ENCODE results near the gene CHMP4B.

Gene CHMP4B

DNA sequence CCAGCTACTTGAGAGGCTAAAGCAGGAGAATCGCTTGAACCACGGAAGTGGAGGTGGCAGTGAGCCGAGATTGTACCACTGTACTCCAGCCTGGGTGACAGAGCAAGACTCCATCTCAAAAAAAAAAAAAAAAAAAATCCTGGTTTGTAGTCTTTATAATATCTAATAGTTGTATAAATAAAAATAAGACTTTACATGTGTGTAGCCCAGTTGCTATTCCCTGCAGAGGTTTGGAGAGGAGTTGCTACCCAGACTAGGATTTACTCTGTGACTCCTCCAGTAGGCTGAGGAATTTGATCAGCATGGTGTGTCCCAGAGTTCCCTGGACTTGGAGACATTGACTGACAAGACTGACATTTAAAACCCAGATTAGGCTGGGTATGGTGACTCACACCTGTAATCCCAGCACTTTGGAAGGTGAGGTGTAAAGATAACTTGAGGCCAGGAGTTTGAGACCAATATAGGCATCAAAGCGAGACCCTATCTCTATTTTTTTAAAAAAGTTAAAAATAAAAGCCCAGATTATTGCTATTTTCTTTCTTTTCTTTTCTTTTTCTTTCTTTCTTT lies 10.2 kb downstream of the CHMP4B start:
- no peak for DNase-seq (ENCODE audit: low read depth)

DNA sequence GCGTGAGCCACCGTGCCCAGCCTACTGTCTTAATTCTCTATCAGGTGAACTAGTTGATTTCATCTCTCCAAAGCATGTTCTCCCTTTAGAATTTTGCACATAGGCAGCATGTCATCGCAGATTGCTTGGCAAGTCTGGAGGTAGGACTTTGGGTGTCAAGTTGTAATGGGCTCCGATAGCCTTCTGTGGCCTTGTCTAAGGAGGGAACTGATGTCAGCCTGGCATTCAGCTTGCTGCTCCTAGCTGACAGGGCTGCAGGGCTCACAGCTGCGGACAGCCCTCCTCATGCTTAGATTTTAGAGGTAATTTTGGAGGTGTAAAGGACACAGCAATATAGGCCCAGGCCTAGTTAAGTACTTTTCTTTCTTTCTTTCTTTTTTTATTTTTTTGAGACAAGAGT lies 11.3 kb downstream of the CHMP4B start:
- DNase-seq (ENCODE audit: low read depth): no peak

DNA sequence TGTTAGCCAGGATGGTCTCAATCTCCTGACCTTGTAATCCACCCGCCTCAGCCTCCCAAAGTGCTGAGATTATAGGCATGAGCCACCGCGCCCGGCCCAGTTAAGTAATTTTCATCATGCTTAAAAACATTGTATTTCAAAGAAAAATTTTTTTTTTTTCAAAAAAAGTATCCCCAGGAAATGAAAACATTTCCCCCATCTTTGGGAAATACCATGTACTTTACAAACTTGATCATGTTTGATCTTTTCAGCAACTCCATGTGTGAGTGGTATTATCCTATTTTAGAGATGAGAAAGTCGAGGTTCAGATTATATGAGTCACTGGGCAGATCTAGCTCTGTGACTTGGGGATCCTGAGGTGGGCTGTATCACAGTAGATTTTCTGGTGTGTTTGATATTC lies 11.8 kb downstream of the CHMP4B start:
- no peak for DNase-seq (ENCODE audit: low read depth)

DNA sequence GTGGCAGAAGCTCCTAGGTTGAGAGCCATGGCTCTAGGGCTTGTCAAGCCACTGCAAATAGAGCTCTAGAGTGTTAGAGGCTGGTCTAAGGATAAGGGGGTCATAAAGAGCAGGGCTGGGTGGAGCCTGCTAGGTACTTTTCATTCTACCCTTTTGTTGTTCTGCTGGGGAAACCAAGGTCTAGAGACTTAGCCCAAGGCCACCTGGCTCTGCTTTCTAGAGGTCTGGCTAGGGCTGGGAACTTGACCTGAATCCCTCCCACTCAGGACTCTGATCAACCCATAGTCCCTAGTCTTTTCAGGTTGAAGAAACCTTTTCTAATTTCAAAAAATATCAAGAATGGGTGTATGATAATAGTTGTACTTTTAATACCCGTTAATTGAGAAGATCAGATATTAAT lies 13.7 kb downstream of the CHMP4B start:
- DNase-seq (ENCODE audit: low read depth): no peak

DNA sequence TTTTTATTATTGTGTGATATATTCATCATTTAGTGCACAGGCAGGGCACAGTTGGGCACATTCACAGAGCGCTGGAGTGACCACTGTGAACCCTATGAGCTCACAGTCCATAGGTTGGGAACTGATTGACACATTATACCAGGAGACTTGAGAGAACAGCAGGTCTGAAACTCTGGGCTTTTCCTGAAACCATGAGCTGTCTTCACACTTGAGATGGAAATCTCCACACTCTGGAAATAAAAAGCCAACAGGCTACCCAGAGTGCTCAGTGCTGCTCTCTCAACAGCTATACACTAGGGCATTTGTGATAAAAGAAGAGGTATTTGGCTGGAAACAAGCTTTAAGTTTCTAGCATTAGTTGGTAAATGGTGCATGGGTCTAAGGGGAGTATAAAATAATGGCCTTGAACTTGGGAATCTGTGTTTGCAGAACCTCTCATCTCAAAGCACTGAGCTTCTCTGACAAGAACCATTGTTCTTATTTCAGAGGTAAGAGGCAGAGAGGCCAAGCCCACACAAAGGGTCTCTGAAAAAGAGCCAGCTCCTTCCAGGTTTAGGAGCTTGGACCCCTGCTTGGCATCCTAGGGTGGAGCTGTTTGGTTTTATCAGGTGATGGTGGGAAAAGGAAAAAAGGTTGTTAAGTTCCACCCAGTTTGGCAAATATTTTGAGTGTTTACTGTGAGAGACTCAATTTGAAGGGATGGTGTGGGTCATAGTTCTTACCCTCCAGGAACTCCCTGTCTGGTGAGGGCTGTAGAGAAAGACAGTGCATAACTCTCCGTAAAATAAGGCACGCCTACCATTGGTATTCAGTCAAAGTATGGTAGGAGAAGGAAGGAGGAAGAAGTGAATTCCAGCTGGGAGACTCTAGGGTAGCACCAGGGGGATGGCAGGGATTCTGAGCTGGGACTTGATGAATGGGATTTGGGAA lies 14.5 kb downstream of the CHMP4B start:
- DNase-seq (ENCODE audit: low read depth): no peak

DNA sequence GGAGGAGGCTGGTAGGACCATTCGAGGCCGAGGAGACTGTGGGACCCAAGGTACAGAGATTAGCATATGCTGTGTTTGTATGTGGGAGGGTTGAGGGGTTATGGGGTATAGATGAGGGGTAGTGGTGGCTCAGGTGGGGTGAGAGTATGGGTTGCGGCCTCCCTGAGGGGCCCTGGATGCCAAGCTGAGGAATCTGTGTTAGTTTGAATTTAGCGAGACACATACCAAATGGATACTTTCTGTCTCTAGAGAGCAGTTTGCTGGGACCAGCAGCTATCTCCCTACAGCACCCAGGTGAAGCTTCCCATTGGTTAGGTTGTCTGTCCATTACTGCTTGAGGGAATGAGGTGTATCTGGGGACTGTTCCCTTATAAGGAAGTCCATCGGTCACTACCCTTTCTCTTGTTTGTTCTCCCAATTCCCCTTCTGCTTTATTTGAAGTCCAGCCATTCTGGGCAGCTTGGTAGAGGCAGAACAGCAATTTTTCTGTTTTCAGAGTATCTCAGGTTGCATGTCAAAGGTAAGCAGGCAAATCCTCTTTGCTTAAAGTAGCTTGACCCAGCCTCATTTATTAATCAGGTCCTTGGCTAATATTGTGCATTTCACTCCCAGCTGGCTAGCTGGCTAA lies 15.2 kb downstream of the CHMP4B start:
- no peak for DNase-seq (ENCODE audit: low read depth)

DNA sequence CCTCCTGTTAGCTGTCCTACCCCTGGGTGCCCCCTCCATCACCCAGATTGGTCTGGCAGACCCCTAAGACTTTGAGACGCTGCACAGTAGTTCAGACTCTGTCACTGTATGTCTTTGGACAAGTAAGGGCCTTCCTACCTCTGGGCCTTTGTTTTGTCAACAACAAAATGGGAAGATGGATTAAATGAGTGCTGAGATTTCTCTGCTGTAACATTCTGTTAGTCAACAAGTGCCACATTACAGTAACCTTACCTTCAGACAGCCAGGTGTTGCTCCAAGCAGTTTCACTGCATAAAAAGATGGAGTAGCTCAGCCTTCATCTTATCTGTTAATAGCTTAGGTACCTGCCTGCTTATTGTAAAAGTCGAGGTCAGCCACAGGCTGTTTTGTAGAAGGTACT lies 16.0 kb downstream of the CHMP4B start:
- no peak for DNase-seq (ENCODE audit: low read depth)

DNA sequence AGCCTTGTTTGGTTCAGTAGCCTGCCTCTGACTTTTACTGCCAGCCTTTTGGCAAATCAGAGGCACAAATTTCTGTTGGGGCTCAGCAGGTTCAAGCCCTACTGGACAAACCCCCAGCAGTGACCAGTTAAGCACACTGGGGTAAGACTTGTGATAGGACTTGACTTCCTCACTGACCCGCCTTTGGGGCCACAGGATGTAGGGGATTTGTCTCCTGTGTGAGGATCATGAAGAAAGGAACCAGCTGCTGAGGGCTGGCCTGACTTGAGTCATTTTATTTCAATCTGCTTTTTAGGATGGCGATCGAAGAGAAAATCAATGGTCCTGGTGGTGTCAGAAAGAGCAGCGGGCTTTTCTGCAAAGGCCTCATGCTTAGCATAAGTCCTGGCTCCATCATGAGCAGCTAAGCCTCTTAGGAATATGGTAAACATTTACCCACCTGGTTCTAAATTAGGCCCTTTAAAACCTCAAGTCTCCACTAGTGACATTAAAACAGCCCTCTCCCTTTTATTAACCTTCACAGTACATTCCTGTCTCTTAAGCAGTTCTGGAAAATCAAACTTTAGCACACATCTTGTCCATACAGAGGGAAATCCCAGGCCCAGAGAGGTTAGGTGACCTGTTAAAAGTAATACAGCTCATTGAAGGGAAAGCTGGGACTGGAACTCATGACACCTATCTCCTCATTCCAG lies 16.6 kb downstream of the CHMP4B start:
- DNase-seq (ENCODE audit: low read depth): no peak

DNA sequence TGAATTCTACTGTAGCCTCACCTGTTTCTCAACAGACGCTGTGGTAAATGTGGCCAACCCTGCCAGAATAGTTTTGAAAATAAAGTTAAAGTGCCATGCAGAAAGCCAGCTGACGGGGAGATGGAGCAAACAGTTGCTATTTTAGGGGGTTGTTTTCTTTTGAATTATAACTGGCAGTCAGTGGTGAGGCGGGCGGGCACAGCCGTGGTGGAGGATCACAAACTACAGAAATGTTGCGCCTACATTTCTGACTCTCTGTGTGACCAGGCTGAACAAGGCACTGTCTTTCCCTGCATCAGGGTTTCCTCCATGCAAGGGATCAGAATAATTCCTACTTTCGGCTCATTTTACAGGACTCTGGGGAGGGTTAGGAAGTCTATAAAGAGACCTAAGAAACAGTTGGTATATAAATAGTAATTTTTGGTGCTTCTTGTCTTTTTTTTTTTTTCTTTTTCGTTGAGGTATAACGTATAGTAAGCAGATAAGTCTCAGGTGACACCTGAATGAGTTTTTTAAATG lies 17.2 kb downstream of the CHMP4B start:
- DNase-seq (ENCODE audit: low read depth): no peak

DNA sequence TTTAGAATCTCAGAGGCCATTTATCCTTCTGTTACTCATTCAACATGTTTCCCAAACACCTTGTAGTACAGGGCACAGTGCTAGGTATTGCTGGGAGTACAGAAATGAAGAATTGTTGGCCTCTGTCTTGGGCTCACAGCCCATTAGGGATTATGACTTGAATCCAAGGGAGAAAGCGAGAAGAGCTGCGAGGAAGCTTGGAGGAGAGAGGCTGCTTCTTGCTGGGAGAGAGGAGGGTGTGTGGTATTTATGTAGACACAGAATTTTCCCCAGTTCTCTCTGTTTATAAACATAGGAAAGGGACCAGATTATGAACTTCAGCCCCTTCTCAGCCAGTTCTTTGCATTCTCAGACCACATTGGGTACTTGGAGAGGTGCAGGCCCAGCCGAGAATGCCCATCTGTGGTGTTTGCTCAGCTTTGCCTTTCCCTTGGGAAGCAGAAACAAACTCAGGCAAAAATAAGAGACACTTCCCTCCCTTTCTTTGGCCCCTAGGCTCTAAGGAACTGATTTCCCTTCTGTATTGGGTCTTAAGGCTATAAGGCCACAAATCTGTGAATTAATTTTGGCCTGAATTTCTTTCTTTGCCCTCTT lies 17.9 kb downstream of the CHMP4B start:
- DNase-seq (ENCODE audit: low read depth): no peak

DNA sequence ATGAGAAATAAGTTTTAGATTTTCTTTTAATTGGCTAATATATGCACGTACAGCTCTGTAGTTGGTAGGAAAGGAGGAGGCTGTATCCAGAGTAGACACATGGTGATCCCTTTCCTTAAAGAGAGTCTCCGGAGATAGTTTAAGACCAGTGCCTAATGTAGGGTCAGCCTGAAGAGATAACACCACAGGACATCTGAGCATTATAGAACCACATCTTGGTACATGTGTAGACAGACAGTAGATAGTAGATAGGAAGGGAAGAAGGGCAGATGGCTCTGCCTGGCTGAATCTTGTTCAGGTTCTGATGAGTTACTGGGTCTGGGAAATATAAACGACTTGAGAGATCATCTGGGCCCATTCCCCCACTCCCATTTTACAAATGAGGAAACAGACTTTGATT lies 18.5 kb downstream of the CHMP4B start:
- no peak for DNase-seq (ENCODE audit: low read depth)

DNA sequence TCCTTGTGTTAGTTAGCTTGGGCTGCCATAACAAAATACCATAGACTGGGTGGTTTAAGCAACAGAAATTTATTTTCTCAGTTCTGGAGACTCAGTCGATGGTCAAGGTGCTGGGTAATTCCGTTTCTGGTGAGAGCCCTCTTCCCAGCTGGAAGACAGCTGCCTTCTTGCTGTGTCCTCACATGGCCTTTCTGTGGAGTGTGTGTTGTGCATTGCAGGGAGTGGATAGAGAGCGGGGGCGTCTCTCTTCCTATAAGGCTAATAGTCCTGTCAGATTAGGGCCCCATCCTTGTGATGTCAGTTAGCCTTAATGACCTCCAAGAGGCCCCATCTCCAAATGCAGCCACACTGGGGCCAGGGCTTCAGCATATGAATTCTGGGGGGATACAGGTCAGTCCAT lies 19.2 kb downstream of the CHMP4B start:
- no peak for DNase-seq (ENCODE audit: low read depth)

DNA sequence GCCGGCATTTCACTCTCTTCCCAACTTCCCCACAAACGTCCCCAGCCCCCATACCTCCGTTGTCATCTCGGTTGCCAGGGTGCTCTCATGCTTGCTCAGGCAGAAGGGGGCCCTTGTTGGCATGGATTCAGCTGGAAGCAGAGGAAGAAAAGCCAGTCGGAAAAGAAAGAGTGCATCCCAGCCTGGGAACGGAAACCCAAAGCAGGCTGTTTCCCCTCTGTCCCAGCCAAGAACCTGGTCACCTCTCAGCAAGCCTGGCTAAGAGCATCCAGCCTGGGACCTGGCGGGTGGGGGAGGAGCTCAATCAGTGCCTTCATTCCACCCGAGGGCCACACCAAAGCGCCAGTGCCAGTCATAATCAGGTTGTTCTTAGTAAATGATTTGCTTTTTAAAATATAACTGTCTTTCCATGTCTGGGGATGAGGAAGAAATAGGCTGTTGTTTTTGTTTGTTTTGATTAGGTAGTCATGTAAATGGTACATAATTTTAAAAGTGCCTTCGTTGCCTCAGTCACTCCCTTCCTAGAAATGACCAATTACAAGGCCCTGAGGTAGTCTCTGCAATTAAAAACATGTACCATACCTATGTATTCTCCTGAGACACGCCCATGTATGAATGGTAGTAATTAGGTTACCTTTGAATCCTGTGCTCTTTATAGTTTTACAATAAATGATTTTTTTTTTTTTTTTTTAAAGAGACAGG lies 21.1 kb downstream of the CHMP4B start:
- no peak for DNase-seq (ENCODE audit: low read depth)

DNA sequence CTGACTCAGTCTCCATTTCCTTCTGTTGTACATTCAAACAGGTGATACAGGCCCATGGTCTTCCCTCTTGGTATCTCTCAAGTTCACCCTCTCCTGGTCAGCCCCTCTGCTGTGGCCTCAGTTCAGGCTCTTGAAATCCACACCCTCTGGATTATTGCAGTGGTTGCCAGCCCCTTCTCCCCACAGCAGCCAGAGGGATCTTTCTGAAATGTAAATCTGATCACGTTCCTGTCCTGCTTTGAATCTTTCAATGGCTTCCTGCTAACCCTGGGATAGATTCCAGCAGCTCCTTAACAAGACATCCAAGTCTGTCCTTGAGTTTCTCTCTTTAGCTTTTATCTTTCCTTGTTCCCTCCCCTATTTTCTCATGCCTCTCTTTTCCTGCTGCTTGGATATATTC lies 22.2 kb downstream of the CHMP4B start:
- no peak for DNase-seq (ENCODE audit: low read depth)

DNA sequence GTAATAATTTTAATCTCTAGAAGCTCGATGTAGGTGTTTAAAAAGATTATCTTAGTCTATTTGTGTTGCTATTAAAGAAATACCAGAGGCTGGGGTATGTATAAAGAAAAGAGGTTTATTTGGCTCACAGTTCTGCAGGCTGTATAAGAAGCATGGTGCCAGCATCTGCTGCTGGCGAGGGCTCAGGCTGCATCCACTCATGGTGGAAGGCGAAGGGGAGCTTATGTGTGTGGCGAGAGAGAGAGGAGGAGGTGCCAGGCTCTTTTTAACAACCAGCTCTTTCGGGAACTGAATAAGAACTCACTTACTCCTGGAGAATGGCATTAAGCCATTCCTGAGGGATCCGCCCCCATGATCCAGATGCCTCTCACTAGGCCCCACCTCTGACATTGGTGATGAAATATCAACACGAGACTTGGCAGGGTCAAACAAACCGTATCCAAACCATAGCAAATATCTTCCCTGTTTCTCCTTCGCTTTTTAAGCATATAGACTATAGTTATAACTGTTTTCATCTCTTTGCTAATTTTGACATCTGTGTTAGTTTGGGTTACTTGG lies 24.5 kb downstream of the CHMP4B start:
- DNase-seq (ENCODE audit: low read depth): no peak

DNA sequence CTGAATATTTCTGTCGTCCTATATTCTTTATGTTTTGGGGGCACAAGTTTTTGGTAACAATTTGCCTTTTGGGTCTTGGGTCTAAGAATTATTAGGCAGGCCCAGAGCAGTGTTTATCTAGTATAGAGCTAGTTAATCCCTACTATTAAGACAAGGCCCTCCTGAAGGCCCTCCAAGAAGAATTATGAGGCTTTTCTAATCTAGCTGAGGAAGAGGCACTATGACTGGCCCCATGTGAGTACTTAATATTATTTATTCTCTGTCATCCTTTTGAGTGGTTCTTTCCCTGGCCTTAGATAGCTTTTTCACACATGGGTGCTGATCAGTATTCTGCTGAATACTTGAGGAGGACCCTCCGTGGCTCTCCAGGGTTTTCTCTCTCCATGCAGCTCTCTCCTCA lies 25.1 kb downstream of the CHMP4B start:
- no peak for DNase-seq (ENCODE audit: low read depth)

DNA sequence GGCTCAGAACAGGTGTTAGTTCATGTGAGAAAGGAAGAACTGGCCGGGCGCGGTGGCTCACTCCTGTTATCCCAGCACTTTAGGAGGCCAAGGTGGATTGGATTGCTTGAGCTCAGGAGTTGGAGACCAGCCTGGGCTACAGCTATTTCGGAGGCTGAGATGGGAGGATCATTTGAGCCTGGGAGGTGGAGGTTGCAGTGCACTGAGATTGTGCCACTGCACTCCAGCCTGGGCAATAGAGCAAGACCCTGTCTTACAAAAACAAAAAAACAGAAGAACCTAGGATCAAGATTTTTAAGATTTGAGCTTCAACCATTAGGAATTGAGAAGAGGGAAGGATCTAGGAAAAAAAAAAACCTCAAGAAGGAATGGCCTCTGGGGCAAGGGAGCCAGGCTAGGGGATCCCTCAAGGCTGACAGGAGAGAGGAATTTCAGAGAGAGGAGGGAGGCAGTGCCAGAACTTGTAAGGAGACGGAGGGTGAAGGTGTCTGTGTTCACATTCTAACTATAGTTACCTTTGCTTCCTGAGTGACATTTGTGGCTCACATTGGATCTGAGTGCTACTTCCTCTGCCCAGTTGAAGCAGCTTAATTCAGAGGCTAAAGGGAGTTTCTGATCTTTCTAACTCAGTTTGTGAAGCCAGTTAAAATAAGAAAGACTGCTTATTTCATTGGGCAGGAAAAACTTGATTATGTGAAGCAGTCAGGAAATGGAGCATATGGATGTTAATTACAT lies 26.1 kb downstream of the CHMP4B start:
- no peak for DNase-seq (ENCODE audit: low read depth)

DNA sequence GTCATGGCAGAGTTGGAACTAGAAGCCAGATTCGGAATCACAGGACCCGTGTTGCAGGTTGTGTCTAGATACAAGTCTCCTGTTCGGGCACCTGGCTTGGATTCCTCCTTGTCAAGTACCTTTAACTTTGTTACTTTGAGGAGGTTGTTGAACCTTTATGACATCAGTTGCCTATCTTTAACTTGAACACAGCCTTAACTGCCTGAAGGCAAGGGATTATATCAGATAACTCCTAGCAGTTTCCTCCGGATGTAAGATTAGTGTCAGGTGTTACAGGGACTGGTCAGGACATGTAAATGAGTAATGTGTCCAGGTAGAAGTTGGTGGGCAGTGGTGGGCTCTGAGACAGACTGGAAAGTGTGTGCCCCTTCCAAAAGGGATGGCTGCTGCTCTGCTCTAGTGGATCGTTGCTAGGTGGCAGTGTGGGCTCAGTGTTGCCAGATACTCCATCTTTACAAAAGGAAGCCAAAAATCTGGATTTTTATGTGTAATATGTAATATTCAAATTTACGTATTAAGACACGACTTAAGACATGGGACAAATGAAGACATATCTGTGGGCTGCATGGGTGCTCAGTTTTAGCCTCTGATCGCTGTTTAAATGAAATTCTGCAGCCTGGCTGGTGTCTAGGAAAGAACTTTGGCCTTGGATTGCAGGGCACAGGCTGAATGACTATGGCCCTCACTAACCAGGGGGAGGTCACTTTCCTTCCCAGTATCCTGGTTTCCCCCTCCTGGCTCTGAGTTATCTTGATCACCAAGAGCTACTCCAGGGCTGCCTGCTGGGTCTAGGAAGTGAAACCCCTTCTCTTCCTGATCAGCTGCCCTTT lies 27.1 kb downstream of the CHMP4B start:
- DNase-seq (ENCODE audit: low read depth): no peak

DNA sequence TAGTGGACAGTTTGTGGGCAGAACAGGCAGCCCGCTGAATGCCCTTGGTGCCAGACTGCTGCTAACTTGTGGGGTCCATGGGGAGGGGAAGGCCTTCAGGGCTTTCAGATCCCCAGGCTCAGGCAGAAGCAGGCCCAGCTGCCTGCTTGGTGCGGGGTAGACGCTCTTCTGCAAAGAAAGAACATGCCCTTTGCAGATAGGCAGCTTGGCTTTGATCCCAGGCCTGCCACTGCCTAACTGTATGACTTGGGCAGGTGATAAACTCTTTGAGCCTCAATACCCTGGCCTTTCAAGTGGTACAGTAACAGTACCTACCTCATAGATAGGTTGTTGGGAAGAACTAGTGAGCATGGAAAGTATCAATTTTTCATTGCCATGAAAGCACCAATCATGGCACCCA lies 28.4 kb downstream of the CHMP4B start:
- DNase-seq (ENCODE audit: low read depth): no peak

DNA sequence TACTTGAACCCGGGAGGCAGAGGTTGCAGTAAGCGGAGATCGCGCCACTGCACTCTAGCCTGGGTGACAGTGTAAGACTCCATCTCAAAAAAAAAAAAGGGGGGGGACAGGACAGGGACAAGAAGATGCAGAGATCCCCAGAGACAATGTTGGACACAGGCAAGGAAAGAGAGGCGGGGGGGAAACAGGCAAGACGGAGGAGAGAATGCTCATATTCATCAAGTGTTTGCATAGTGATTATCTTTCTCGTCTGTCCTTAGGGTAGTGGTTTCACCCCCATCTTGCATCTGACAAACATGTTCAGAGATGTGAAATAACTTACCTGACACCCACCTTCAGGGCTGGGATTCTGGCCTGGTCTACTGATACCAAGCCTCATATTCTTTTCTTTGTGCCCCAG lies 29.0 kb downstream of the CHMP4B start:
- DNase-seq (ENCODE audit: low read depth): no peak
